Tibial artery (tissue), 4 donors: ENCODE data around the gene HHIPL1.

Experiments
- DNase-seq, 2 donors: peaks; one replicate each; pipeline ENCODE4 v3.0.0-alpha.2; 2019
- H3K27ac ChIP-seq, 2 donors: fragments of 200-600 bp; sonication (generic) in 1 of 2; 1 replicate in 1 of 2; 2 replicates in 1 of 2; pipeline ENCODE4 v1.5.1; 2018 to 2019; ENCODE audit warnings: mild to moderate bottlenecking in 1 of 2
- H3K27me3 ChIP-seq, 2 donors: fragments of 200-600 bp; sonication (generic) in 1 of 2; one replicate each; pipeline versions ENCODE4 v1.5.1 to v1.6.0; 2016 to 2019
- H3K36me3 ChIP-seq, 3 donors: fragments of 200-600 bp; sonication (generic) in 2 of 3; one replicate each; pipeline ENCODE4 v1.5.1; 2016 to 2019; ENCODE audit warnings: mild to moderate bottlenecking in 2 of 3
- H3K4me1 ChIP-seq, 4 donors: fragments of 200-600 bp; sonication (generic) in 2 of 4; 1 replicate in 3 of 4; 2 replicates in 1 of 4; pipeline ENCODE4 v1.5.1; 2016 to 2019
- H3K4me3 ChIP-seq, 2 donors: fragments of 200-600 bp; sonication (generic) in 1 of 2; 1 replicate in 1 of 2; 2 replicates in 1 of 2; pipeline ENCODE4 v1.5.1; 2018 to 2019; ENCODE audit warnings: mild to moderate bottlenecking in 2 of 2
- H3K9me3 ChIP-seq, 3 donors: fragments of 200-600 bp; sonication (generic) in 1 of 3; one replicate each; pipeline ENCODE4 v1.5.1; 2016 to 2019
- intact Hi-C: fragments of 100-400 bp; cut with DNase I; formaldehyde crosslinking; loops from one replicate; pipeline ENCODE4 v1.15.0; 2023; ENCODE audit warnings: low total_unique reads
- TF ChIP-seq, protein P1 (sequence below), 2 experiments: fragments of 200-600 bp in 1 of 2; fragments of 450-650 bp in 1 of 2; IDR thresholded peaks; one replicate each; pipeline ENCODE4 v1.5.1; 2017 to 2019; ENCODE audit warnings: antibody characterized with exemption in 2 of 2, mild to moderate bottlenecking in 1 of 2, moderate library complexity in 1 of 2

Gene HHIPL1

DNA sequence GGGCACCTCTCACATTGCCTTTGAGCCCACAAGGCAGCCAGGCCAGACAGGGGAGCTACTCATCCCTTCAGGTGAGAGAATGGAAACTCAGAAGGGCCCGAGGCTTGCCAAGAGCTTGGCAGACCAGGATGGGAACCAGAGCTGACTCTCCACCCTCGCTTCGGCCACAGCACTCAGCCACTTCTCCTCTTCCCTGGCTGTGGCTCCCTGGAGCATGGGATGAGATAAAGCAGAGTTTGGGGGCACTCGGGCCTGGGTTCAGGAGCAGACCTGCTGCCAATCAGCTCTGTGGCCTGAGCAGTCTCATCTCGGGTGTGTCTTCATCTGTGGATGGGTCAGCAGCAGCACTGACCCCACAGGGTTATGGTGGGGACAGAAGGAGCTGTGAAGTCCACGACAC, 20.9 kb upstream of the HHIPL1 start:
- DNase-seq = no peak
- Histone ChIP-seq H3K9me3 (no peaks in the 10 kb centered on the region), H3K4me3 (no peak overlapping the region), H3K36me3 (no peaks in the 10 kb centered on the region), H3K27me3 (peaks cover 0 to 40% of the 10 kb centered on the region in 2 donors), H3K4me1 (peaks cover 0 to 6% (median 3%) of the 10 kb centered on the region in 4 donors), H3K27ac (no peak overlapping the region)
- intact Hi-C loops = no loop called here
- TF ChIP-seq, protein P1, sequence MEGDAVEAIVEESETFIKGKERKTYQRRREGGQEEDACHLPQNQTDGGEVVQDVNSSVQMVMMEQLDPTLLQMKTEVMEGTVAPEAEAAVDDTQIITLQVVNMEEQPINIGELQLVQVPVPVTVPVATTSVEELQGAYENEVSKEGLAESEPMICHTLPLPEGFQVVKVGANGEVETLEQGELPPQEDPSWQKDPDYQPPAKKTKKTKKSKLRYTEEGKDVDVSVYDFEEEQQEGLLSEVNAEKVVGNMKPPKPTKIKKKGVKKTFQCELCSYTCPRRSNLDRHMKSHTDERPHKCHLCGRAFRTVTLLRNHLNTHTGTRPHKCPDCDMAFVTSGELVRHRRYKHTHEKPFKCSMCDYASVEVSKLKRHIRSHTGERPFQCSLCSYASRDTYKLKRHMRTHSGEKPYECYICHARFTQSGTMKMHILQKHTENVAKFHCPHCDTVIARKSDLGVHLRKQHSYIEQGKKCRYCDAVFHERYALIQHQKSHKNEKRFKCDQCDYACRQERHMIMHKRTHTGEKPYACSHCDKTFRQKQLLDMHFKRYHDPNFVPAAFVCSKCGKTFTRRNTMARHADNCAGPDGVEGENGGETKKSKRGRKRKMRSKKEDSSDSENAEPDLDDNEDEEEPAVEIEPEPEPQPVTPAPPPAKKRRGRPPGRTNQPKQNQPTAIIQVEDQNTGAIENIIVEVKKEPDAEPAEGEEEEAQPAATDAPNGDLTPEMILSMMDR (IDR thresholded peaks at IDR 0.05) = no peak

DNA sequence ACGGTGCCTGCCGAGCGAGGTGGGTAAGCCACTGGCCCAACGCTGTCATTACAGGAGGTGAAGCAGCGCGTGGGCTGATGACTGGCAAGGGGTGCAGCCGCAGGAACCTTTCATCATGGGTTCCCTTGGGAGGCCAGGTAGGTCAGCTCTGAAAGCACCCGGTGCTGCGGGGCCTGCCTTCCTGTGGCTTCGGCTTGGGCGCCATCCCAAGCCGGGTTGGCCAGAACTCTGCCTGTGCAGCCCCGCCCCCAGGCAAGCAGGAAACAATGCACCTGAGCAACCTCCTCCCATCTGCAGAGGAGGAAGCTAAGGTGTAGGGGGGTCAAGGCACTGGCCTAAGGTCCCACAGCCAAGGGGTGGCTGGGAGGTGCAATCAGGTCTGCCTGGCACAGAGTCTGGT, 20.0 kb upstream of the HHIPL1 start:
- Histone ChIP-seq H3K36me3 (no peaks in the 10 kb centered on the region), H3K4me1 (peaks cover 0 to 7% (median 3%) of the 10 kb centered on the region in 4 donors), H3K27me3 (peaks cover 0 to 35% of the 10 kb centered on the region in 2 donors), H3K4me3 (no peak overlapping the region), H3K9me3 (no peaks in the 10 kb centered on the region), H3K27ac (no peak overlapping the region)
- TF ChIP-seq, protein P1 (IDR thresholded peaks at IDR 0.05) = no peak
- intact Hi-C loops = loop anchor here (5.0 kb wide), 1 partner anchor 63 kb away; no protein-coding TSS in a partner anchor
- DNase-seq = no peak

DNA sequence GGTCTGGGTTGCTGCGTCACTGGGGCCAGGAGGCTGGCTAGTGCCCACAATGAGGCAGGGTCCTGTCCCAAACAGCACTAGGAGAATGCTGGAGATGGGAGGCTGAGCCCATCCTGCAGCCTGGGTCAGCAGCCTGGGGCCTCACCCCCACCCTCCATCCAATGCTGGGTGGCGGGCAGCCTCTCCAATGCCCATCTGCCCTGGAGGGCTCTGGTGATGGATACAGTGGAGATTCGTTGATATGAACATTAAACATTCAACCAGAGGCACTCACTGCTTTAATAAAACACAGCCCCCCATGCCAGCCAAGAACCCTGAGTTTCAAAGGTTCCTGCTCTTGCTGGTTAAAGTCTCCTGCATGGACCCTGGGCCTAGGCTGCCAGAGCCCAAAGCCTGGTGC, 19.5 kb upstream of the HHIPL1 start:
- Histone ChIP-seq H3K27ac (no peak overlapping the region), H3K27me3 (peaks cover 0 to 31% of the 10 kb centered on the region in 2 donors), H3K9me3 (no peaks in the 10 kb centered on the region), H3K36me3 (no peaks in the 10 kb centered on the region), H3K4me1 (peaks cover 0 to 7% (median 3%) of the 10 kb centered on the region in 4 donors), H3K4me3 (no peak overlapping the region)
- intact Hi-C loops = loop anchor here (5.0 kb wide), 1 partner anchor 63 kb away; no protein-coding TSS in a partner anchor
- DNase-seq = no peak
- TF ChIP-seq, protein P1 (IDR thresholded peaks at IDR 0.05) = no peak

DNA sequence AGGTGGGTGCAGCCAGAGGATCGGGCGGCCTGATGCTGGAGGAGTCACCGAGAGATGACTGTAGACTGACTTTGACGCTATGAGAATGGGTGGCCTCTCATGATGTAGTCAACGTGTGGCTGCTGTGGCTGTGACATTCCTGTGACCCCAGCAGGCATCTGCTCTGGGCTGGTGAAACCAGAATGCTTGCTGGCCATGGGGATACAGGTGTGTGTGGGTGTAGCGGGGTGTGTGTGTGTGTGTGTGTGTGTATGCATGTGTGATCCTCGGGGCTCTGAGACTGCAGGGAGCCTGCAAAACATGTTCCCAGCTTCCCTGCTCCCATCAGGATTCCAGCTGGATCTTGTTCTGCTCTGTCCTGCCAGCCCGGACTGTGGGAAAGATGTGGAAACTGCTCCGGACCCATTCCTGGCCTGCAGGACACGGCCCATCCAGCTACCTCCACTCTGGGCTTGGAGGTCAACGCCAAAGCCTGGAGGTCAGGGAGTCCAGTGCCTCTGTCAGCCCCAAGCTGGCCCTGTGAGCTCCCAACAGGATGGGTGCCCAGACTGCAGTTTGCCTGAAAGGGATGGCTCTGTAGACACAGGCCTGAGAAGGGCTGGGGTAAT, 18.8 kb upstream of the HHIPL1 start:
- Histone ChIP-seq H3K36me3 (no peaks in the 10 kb centered on the region), H3K27me3 (peaks cover 0 to 25% of the 10 kb centered on the region in 2 donors), H3K4me3 (no peak overlapping the region), H3K27ac (no peak overlapping the region), H3K4me1 (peaks cover 0 to 7% (median 3%) of the 10 kb centered on the region in 4 donors), H3K9me3 (no peaks in the 10 kb centered on the region)
- TF ChIP-seq, protein P1 (IDR thresholded peaks at IDR 0.05) = no peak
- DNase-seq = no peak
- intact Hi-C loops = loop anchor here (5.0 kb wide), 1 partner anchor 64 kb away; no protein-coding TSS in a partner anchor

DNA sequence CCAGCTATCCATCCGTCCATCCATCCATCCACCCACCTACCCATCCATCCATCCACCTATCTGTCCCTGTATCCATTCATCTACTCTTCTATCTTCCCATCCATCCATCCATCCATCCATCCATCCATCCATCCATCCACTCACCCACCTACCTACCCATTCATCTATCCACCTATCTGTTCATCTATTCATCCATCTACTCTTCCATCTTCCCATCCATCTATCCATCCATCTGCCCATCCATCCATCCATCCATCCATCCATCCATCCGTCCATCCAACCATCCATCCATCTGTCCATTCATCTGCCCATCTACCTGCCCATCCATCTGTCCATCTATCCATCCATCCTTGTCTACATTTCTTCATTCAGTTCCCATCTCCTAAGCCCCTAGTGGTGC, 17.8 kb upstream of the HHIPL1 start:
- Histone ChIP-seq H3K9me3 (no peaks in the 10 kb centered on the region), H3K27ac (no peak overlapping the region), H3K36me3 (no peaks in the 10 kb centered on the region), H3K4me3 (no peak overlapping the region), H3K4me1 (peaks cover 0 to 7% (median 3%) of the 10 kb centered on the region in 4 donors), H3K27me3 (peaks cover 0 to 25% of the 10 kb centered on the region in 2 donors)
- TF ChIP-seq, protein P1 (IDR thresholded peaks at IDR 0.05) = no peak
- intact Hi-C loops = loop anchor here (5.0 kb wide), 1 partner anchor 65 kb away; no protein-coding TSS in a partner anchor
- DNase-seq = no peak
